ENCODE results near the gene RASD1. TPM values are rescaled to one million over a fixed set of nuclear protein-coding genes. Genes with fewer than 3 reads are reported as not detected.

RASD1 gene
- total RNA-seq, 5 donors from 2014 or later (not counting 1 experiment from before 2014, with no cell fraction given) = 0.70 to 2.9 (median 2.0) TPM

- 90% methylated on average over 21 of the region's 21 CpGs for WGBS (ENCODE audit: insufficient coverage)
- H3K4me3 Mint-ChIP-seq = no peak overlapping the region
- Histone ChIP-seq H3K4me3 (ENCODE audit: control insufficient read depth in 1 of 2, extremely low read depth in 1 of 2, low read length in 1 of 2) (no peak overlapping the region), H3K4me1 (ENCODE audit: control insufficient read depth in 1 of 2, extremely low read depth in 1 of 2, insufficient read depth in 2 of 2, low read length in 2 of 2) (no peaks in the 10 kb centered on the region), H3K27ac (ENCODE audit: low read length) (no peak overlapping the region), H3K9me3 (no peaks in the 10 kb centered on the region), H3K27me3 (replicated peaks in 1 of 2; ENCODE audit: control insufficient read depth in 2 of 2, extremely low read depth in 1 of 2, insufficient read depth in 2 of 2, low read length in 1 of 2) (peaks cover 0 to 27% of the 10 kb centered on the region in 2 experiments), H3K36me3 (ENCODE audit: control insufficient read depth in 2 of 2, extremely low read depth in 1 of 2, insufficient read depth in 1 of 2, low read length in 1 of 2) (no peaks in the 10 kb centered on the region)
- CTCF ChIA-PET = no interaction called here
- no peak for ATAC-seq (replicated peaks in 1 of 4)
- H3K36me3 Mint-ChIP-seq = no peaks in the 10 kb centered on the region
- peaks cover 0 to 7% of the 10 kb centered on the region in 2 donors for H3K27me3 Mint-ChIP-seq
- H3K9me3 Mint-ChIP-seq = no peaks in the 10 kb centered on the region
- H3K27ac Mint-ChIP-seq = no peak overlapping the region
- DNase-seq = no peak
- H3K4me1 Mint-ChIP-seq = no peaks in the 10 kb centered on the region
- POLR2A ChIA-PET = no interaction called here
Observed at GRCh38 chr17:17502741-17503565, 6.8 kb upstream of the RASD1 start.

- Mint-ChIP-seq H3K36me3 (no peaks in the 10 kb centered on the region), H3K27ac (no peak overlapping the region), H3K9me3 (no peaks in the 10 kb centered on the region), H3K4me3 (no peak overlapping the region), H3K27me3 (peaks cover 0 to 7% of the 10 kb centered on the region in 2 donors), H3K4me1 (peaks cover 0 to 5% (median 4%) of the 10 kb centered on the region in 3 donors)
- DNase-seq (peak in 3 of 35 experiments; percentile 24 to 44 (median 38)), ATAC-seq (replicated peaks in 1 of 4) (no peak)
- POLR2A ChIA-PET = no interaction called here
- Histone ChIP-seq H3K27ac (ENCODE audit: low read length) (no peak overlapping the region), H3K4me1 (ENCODE audit: control insufficient read depth in 1 of 2, extremely low read depth in 1 of 2, insufficient read depth in 2 of 2, low read length in 2 of 2) (peaks cover 0 to 14% of the 10 kb centered on the region in 2 experiments), H3K27me3 (replicated peaks in 1 of 2; ENCODE audit: control insufficient read depth in 2 of 2, extremely low read depth in 1 of 2, insufficient read depth in 2 of 2, low read length in 1 of 2) (peaks cover 0 to 38% of the 10 kb centered on the region in 2 experiments), H3K36me3 (ENCODE audit: control insufficient read depth in 2 of 2, extremely low read depth in 1 of 2, insufficient read depth in 1 of 2, low read length in 1 of 2) (no peaks in the 10 kb centered on the region), H3K4me3 (ENCODE audit: control insufficient read depth in 1 of 2, extremely low read depth in 1 of 2, low read length in 1 of 2) (no peak overlapping the region), H3K9me3 (no peaks in the 10 kb centered on the region)
- 82% methylated on average over 14 of the region's 14 CpGs for WGBS (ENCODE audit: insufficient coverage)
- CTCF ChIA-PET = no interaction called here
Observed at GRCh38 chr17:17500999-17501605, 4.9 kb upstream of the RASD1 start.

GRCh38 chr17:17499402-17500145 lies 3.4 kb upstream of the RASD1 start:
- CTCF ChIA-PET = interaction anchor here in 1 of 2 donors (0.7 kb wide), 1 partner anchor 445 kb away, joined by 3 read pairs; no protein-coding TSS in a partner anchor

GRCh38 chr17:17498606-17499301 lies 2.6 kb upstream of the RASD1 start:
- Mint-ChIP-seq H3K4me1 (peaks cover 6 to 16% (median 12%) of the 10 kb centered on the region in 3 donors), H3K27ac (no peak overlapping the region), H3K27me3 (peaks cover 5 to 12% of the 10 kb centered on the region in 2 donors), H3K36me3 (no peaks in the 10 kb centered on the region), H3K4me3 (no peak overlapping the region), H3K9me3 (no peaks in the 10 kb centered on the region)
- H3K4me1 ChIP-seq (ENCODE audit: control insufficient read depth in 1 of 2, extremely low read depth in 1 of 2, insufficient read depth in 2 of 2, low read length in 2 of 2) = peaks cover 0 to 28% of the 10 kb centered on the region in 2 experiments
- no peak for ATAC-seq (replicated peaks in 1 of 4)
- no peak for DNase-seq
- 89% methylated on average over 14 of the region's 16 CpGs for WGBS (ENCODE audit: insufficient coverage)
- peaks cover 0 to 52% of the 10 kb centered on the region in 2 experiments for H3K27me3 ChIP-seq (replicated peaks in 1 of 2; ENCODE audit: control insufficient read depth in 2 of 2, extremely low read depth in 1 of 2, insufficient read depth in 2 of 2, low read length in 1 of 2)
- ChIA-PET POLR2A (no interaction called here), CTCF (no interaction called here)
- H3K4me3 ChIP-seq (ENCODE audit: control insufficient read depth in 1 of 2, extremely low read depth in 1 of 2, low read length in 1 of 2) = no peak overlapping the region
- H3K27ac ChIP-seq (ENCODE audit: low read length) = no peak overlapping the region
- no peaks in the 10 kb centered on the region for H3K9me3 ChIP-seq
- H3K36me3 ChIP-seq (ENCODE audit: control insufficient read depth in 2 of 2, extremely low read depth in 1 of 2, insufficient read depth in 1 of 2, low read length in 1 of 2) = no peaks in the 10 kb centered on the region

More at GRCh38 chr17:17499402-17500145, 3.4 kb upstream of the RASD1 start:
- H3K27me3 Mint-ChIP-seq = peaks cover 5 to 12% of the 10 kb centered on the region in 2 donors
- H3K9me3 ChIP-seq = no peaks in the 10 kb centered on the region
- no peak overlapping the region for H3K27ac ChIP-seq (ENCODE audit: low read length)
- H3K9me3 Mint-ChIP-seq = no peaks in the 10 kb centered on the region
- WGBS (ENCODE audit: insufficient coverage) = 90% methylated on average over 11 of the region's 17 CpGs
- POLR2A ChIA-PET = no interaction called here
- peaks cover 6 to 14% (median 12%) of the 10 kb centered on the region in 3 donors for H3K4me1 Mint-ChIP-seq
- no peak overlapping the region for H3K4me3 ChIP-seq (ENCODE audit: control insufficient read depth in 1 of 2, extremely low read depth in 1 of 2, low read length in 1 of 2)
- ATAC-seq (replicated peaks in 1 of 4) (no peak), DNase-seq (no peak)
- no peak overlapping the region for H3K4me3 Mint-ChIP-seq
- H3K36me3 ChIP-seq (ENCODE audit: control insufficient read depth in 2 of 2, extremely low read depth in 1 of 2, insufficient read depth in 1 of 2, low read length in 1 of 2) = no peaks in the 10 kb centered on the region
- no peaks in the 10 kb centered on the region for H3K36me3 Mint-ChIP-seq
- H3K27me3 ChIP-seq (replicated peaks in 1 of 2; ENCODE audit: control insufficient read depth in 2 of 2, extremely low read depth in 1 of 2, insufficient read depth in 2 of 2, low read length in 1 of 2) = peaks cover 0 to 49% of the 10 kb centered on the region in 2 experiments
- peaks cover 0 to 28% of the 10 kb centered on the region in 2 experiments for H3K4me1 ChIP-seq (ENCODE audit: control insufficient read depth in 1 of 2, extremely low read depth in 1 of 2, insufficient read depth in 2 of 2, low read length in 2 of 2)
- no peak overlapping the region for H3K27ac Mint-ChIP-seq

GRCh38 chr17:17497845-17498520 lies 1.8 kb upstream of the RASD1 start:
- DNase-seq = no peak
- Mint-ChIP-seq H3K36me3 (no peaks in the 10 kb centered on the region), H3K4me3 (peak overlapping the region in 1 of 3 donors; percentile 57), H3K9me3 (no peaks in the 10 kb centered on the region), H3K4me1 (peaks cover 6 to 16% (median 12%) of the 10 kb centered on the region in 3 donors), H3K27ac (no peak overlapping the region), H3K27me3 (peaks cover 5 to 11% of the 10 kb centered on the region in 2 donors)
- Histone ChIP-seq H3K4me3 (ENCODE audit: control insufficient read depth in 1 of 2, extremely low read depth in 1 of 2, low read length in 1 of 2) (no peak overlapping the region), H3K4me1 (ENCODE audit: control insufficient read depth in 1 of 2, extremely low read depth in 1 of 2, insufficient read depth in 2 of 2, low read length in 2 of 2) (peaks cover 0 to 28% of the 10 kb centered on the region in 2 experiments), H3K36me3 (ENCODE audit: control insufficient read depth in 2 of 2, extremely low read depth in 1 of 2, insufficient read depth in 1 of 2, low read length in 1 of 2) (no peaks in the 10 kb centered on the region), H3K9me3 (no peaks in the 10 kb centered on the region), H3K27me3 (replicated peaks in 1 of 2; ENCODE audit: control insufficient read depth in 2 of 2, extremely low read depth in 1 of 2, insufficient read depth in 2 of 2, low read length in 1 of 2) (peaks cover 0 to 52% of the 10 kb centered on the region in 2 experiments), H3K27ac (ENCODE audit: low read length) (no peak overlapping the region)
- no peak for ATAC-seq (replicated peaks in 1 of 4)
- POLR2A ChIA-PET = no interaction called here
- CTCF ChIA-PET = interaction anchor here in 1 of 2 donors (0.6 to 2.5 kb wide), 2 partner anchors 19 to 144 kb away, joined by 4 to 18 read pairs; no protein-coding TSS in a partner anchor
- 88% methylated on average over 7 of the region's 10 CpGs for WGBS (ENCODE audit: insufficient coverage)
